GM11168 (cell line): Measurements from ENCODE around the gene MYL4.
"Not testable (repeated sequence)": the region's sequence is repeated elsewhere in the genome, so short reads cannot be mapped to it uniquely, and the experiment has no call there.

Experiments
- in situ Hi-C: fragments of 300-500 bp; cut with MboI; formaldehyde crosslinking; loops from one replicate; pipeline ENCODE4 v1.12.0; 2022; ENCODE audit warnings: low sequenced_read_pairs; ENCODE audit not compliant: unreplicated experiment

Gene MYL4

GRCh38 chr17:47208744-47209488 lies at the start of gene MYL4:
TSS of gene MYL4 (plus strand) at chr17:47209348. CDS start at chr17:47209423, 75 bp downstream.
- in situ Hi-C loops: no loop called here

GRCh38 chr17:47162013-47162622 lies 47.0 kb upstream of the MYL4 start:
- in situ Hi-C loops: no loop called here

- in situ Hi-C loops: no loop called here
Observed at GRCh38 chr17:47164263-47164662, 44.9 kb upstream of the MYL4 start.

GRCh38 chr17:47165137-47165536 lies 44.0 kb upstream of the MYL4 start:
- in situ Hi-C loops: no loop called here

DNA sequence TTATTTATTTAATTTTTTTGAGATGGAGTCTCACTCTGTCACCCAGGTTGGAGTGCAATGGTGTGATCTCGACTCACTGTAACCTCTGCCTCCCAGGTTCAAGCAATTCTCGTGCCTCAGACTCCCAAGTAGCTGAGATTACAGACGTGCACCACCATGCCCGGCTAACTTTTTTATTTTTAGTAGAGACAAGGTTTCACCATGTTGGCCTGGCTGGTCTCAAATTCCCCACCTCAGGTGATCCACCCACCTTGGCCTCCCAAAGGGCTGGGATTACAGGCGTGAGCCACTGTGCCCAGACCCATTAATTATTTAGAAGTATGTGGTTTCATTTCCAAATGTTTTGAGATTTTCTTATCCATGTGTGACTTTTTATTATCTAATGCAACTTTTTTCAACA lies 42.3 kb upstream of the MYL4 start:
- in situ Hi-C loops: not testable (repeated sequence)

DNA sequence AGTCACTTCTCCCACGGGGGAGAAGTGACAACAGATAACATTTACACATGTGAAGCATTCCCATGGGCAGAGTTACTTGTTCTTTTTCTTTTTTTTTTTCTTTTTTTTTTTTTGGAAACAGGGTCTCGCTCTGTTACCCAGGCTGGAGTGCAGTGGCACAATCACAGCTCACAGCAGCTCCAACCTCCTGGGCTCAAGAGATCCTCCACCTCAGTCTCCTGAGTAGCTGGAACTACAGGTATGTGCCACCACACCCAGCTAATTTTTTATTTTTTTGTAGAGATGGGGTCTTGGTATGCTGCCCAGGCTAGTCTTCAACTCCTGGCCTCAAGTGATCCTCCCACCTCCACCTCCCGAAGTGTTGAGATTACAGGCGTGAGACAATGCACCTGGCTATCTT lies 40.3 kb upstream of the MYL4 start:
- in situ Hi-C loops: not testable (repeated sequence)

- in situ Hi-C loops: no loop called here
Observed at GRCh38 chr17:47170710-47171109, 38.4 kb upstream of the MYL4 start.

- in situ Hi-C loops: no loop called here
Observed at GRCh38 chr17:47172696-47173565, 36.2 kb upstream of the MYL4 start.

GRCh38 chr17:47174823-47175222 lies 34.3 kb upstream of the MYL4 start:
- in situ Hi-C loops: not testable (repeated sequence)

DNA sequence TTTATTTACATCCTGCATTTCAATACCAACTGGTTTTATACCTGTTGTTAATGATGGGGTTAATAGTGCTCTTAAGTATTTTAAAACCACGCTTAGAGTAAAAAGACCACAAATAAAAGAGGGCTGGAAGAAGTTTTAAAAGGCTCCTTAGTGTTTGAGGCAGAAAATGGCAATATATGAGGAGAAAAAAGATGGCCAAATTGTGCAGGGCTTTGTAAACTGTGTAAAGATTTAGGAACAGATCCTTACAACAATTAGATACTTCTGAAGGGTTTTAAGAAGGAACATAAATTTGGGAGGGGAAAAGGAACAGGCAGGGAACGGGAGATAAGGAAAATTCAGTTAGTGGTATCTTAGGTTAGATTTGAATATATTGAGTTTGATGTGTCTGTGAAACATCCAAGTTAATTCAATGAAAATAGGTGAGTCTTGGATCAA lies 32.7 kb upstream of the MYL4 start:
- in situ Hi-C loops: no loop called here

- in situ Hi-C loops: no loop called here
Observed at GRCh38 chr17:47177261-47177660, 31.9 kb upstream of the MYL4 start.

DNA sequence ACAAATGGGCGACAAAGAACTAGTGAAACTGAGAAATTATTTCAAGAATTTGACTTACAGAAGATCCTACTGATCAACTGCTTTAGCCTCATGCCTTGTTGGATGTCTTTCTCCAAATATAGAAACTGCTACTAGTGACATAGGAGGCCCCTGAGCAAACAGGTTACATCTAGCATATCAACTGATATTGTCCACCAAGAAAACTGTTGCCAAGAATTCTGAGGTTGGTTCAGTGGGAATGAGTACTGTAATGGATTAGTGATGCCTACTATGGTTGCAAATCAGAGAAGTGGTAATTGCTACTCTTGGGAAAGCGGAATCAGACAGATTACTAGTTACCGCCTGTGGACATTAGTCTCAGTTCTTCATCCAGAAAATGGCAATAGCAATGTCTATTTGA lies 30.0 kb upstream of the MYL4 start:
- in situ Hi-C loops: no loop called here

DNA sequence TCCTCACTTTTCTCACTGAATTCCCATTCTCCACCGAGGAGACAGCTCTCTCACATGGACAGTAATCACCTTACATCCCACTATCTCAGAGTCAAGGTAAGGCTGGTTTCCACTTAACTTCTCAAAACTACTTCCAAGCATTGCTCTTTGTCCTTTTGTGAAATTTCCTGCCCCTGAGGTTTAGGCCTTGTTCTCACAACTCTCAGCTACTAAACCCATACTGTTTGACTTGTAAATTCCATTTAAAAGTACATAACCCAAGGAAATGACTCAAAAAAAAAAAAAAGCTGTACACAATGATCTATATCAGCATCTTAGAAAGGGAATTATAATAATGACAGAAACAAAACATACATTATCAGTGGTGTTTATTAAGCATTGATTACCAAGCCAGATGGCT lies 28.8 kb upstream of the MYL4 start:
- in situ Hi-C loops: no loop called here

DNA sequence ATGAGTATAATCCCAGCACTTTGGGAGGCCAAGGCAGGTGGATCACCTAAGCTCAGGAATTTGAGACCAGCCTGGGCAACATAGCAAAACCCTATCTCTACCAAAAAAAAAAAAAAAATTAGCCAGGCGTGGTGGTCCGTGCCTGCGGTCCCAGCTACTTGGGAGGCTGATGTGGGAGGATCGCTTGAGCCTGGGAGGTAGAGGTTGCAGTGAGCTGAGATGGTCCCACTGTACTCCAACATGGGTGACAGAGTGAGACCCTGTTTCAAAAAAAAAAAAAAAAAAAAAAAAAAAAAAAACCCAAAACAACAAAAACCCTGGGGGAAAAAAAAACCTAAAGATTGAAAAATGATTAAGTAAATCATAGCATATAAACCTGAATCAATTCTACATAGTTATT lies 28.2 kb upstream of the MYL4 start:
- in situ Hi-C loops: not testable (repeated sequence)

- in situ Hi-C loops: no loop called here
Observed at GRCh38 chr17:47184681-47185080, 24.5 kb upstream of the MYL4 start.

DNA sequence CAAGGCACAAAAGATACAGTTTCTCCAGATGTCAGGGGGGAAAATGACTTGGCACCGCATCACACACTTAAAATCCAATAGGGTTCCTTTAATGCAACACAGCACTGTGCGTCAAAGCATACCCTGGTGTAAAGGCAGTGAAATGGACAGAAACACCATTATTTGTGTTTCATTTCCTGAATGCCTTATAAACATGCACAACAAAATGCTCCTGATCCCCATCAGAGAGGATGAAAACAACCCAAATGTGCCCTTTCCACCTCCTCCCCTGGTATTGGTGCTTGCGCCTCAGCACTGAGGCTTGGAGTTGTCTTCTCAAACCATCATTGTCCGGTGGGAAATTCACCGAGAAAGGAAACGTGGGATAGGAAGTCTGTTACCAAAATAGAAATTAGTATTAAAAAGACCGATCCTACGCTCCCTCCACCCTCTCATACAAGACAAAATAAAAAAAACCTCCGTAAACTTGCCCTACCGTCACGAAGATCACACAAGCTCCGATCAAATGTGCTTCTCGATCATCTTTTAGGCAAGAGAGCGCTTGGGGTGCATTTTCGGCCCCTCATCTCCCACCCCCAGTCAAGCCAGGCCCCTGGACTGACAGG lies 20.8 kb upstream of the MYL4 start:
- in situ Hi-C loops: no loop called here

- in situ Hi-C loops: no loop called here
Observed at GRCh38 chr17:47188876-47189731, 20.0 kb upstream of the MYL4 start, which contains the start of gene CDC27. TSS of gene CDC27 (minus strand) at chr17:47189295. CDS start at chr17:47189172, 123 bp downstream.

GRCh38 chr17:47189732-47190237 lies 19.4 kb upstream of the MYL4 start:
- in situ Hi-C loops: no loop called here

- in situ Hi-C loops: no loop called here
Observed at GRCh38 chr17:47190243-47190642, 18.9 kb upstream of the MYL4 start.
